Uterus (tissue), 4 donors: ENCODE data around the gene NKG7. TPM values are rescaled to one million over a fixed set of nuclear protein-coding genes. Genes with fewer than 3 reads are reported as not detected.

ENCODE experiments used
- DNase-seq, 2 donors: peaks; one replicate each; pipeline ENCODE4 v3.0.0-alpha.2; 2019 to 2020
- H3K27ac ChIP-seq, 2 donors: fragments of 200-600 bp; sonication (generic); 1 replicate in 1 of 2; 2 replicates in 1 of 2; pipeline ENCODE4 v1.5.1; 2016 to 2018
- H3K27me3 ChIP-seq, 2 donors: fragments of 200-600 bp; sonication (generic); one replicate each; pipeline ENCODE4 v1.5.1; 2018 to 2019; ENCODE audit warnings: control low read depth in 1 of 2
- H3K36me3 ChIP-seq, 2 donors: fragments of 200-600 bp; sonication (generic); one replicate each; pipeline ENCODE4 v1.5.1; 2019; ENCODE audit warnings: control low read depth in 1 of 2
- H3K4me1 ChIP-seq, 2 donors: fragments of 200-600 bp; sonication (generic); one replicate each; pipeline ENCODE4 v1.5.1; 2018 to 2019; ENCODE audit warnings: control low read depth in 1 of 2
- H3K4me3 ChIP-seq, 2 donors: fragments of 200-600 bp; sonication (generic); 1 replicate in 1 of 2; 2 replicates in 1 of 2; pipeline ENCODE4 v1.5.1; 2018 to 2019; ENCODE audit warnings: mild to moderate bottlenecking in 1 of 2
- H3K9me3 ChIP-seq, 2 donors: fragments of 200-600 bp; sonication (generic); one replicate each; pipeline ENCODE4 v1.5.1; 2019; ENCODE audit warnings: control low read depth in 1 of 2
- POLR2A ChIP-seq, 2 donors: fragments of 450-650 bp; IDR thresholded peaks; one replicate each; pipeline ENCODE4 v1.6.1; 2016; ENCODE audit warnings: antibody characterized with exemption in 2 of 2, mild to moderate bottlenecking in 1 of 2, moderate library complexity in 1 of 2
- intact Hi-C: fragments of 100-400 bp; cut with DNase I; formaldehyde crosslinking; loops from one replicate; pipeline ENCODE4 v1.15.1; 2023; ENCODE audit warnings: low total_unique reads
- total RNA-seq, 4 donors: library from RNA; depleted of rRNA in 3 of 4; stranded (reverse); fragments of >200 nt in 3 of 4; gene quantifications; one replicate each; pipeline versions ENCODE4 v1.1.0 to v1.2.4, GENCODE V29; 2014 to 2023
- TF ChIP-seq, protein P1 (sequence below), 4 experiments: fragments of 200-600 bp in 2 of 4; fragments of 450-650 bp in 2 of 4; sonication (generic) in 2 of 4; IDR thresholded peaks; one replicate each; pipeline ENCODE4 v1.5.1; 2016 to 2019; ENCODE audit warnings: antibody characterized with exemption in 4 of 4, mild to moderate bottlenecking in 2 of 4, moderate library complexity in 1 of 4
- donor health status: DM: yes; HTN: yes; CAD: no.

The NKG7 gene
- total RNA-seq, 4 donors from 2014 or later = 1.0 to 3.6 (median 2.9) TPM; not detected in 1

GRCh38 chr19:51375504-51376221 is 3.2 kb upstream of the NKG7 start:
- Histone ChIP-seq H3K27me3 (no peaks in the 10 kb centered on the region), H3K4me1 (no peaks in the 10 kb centered on the region), H3K9me3 (no peaks in the 10 kb centered on the region), H3K36me3 (no peaks in the 10 kb centered on the region), H3K4me3 (no peak overlapping the region), H3K27ac (no peak overlapping the region)
- DNase-seq = no peak
- intact Hi-C loops = no loop called here
- no peak for TF ChIP-seq POLR2A (IDR thresholded peaks at IDR 0.05)
- TF ChIP-seq, protein P1, sequence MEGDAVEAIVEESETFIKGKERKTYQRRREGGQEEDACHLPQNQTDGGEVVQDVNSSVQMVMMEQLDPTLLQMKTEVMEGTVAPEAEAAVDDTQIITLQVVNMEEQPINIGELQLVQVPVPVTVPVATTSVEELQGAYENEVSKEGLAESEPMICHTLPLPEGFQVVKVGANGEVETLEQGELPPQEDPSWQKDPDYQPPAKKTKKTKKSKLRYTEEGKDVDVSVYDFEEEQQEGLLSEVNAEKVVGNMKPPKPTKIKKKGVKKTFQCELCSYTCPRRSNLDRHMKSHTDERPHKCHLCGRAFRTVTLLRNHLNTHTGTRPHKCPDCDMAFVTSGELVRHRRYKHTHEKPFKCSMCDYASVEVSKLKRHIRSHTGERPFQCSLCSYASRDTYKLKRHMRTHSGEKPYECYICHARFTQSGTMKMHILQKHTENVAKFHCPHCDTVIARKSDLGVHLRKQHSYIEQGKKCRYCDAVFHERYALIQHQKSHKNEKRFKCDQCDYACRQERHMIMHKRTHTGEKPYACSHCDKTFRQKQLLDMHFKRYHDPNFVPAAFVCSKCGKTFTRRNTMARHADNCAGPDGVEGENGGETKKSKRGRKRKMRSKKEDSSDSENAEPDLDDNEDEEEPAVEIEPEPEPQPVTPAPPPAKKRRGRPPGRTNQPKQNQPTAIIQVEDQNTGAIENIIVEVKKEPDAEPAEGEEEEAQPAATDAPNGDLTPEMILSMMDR (IDR thresholded peaks at IDR 0.05) = no peak

DNA sequence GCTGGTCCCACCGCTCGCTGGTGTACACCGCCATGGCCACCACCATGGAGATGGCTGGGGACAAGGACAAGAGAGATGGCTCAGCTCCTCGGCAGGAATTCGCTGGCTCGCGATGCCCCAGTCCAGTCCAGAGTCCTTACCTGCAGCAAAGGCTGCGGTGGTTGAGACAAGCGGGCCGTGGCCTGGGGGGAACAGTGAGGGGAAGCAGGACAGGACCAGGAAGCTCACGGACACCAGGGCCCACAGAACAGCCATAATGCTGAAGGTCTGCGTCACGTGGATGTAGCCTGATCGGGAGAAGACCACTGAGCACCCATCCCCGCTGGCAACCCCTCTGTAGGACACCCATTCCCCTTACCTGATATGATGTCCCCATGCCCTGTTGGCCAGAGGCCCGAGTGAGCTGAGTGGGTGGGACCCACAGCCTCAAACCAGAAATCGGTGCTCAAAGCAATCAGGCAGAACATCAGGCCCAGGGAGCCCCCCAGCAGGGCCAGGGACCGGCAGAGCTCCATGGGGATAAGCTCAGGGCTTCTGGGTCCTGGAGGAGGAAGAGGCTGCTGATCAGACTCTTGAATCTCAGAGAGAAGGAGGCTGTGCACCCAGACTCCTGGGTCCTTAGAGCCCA is 319 bp downstream of the NKG7 start:
- DNase-seq = no peak
- Histone ChIP-seq H3K36me3 (no peaks in the 10 kb centered on the region), H3K9me3 (no peaks in the 10 kb centered on the region), H3K27me3 (no peaks in the 10 kb centered on the region), H3K4me3 (no peak overlapping the region), H3K4me1 (no peaks in the 10 kb centered on the region), H3K27ac (no peak overlapping the region)
- TF ChIP-seq POLR2A (IDR thresholded peaks at IDR 0.05) = no peak
- TF ChIP-seq, protein P1 (IDR thresholded peaks at IDR 0.05) = no peak
- intact Hi-C loops = no loop called here

DNA sequence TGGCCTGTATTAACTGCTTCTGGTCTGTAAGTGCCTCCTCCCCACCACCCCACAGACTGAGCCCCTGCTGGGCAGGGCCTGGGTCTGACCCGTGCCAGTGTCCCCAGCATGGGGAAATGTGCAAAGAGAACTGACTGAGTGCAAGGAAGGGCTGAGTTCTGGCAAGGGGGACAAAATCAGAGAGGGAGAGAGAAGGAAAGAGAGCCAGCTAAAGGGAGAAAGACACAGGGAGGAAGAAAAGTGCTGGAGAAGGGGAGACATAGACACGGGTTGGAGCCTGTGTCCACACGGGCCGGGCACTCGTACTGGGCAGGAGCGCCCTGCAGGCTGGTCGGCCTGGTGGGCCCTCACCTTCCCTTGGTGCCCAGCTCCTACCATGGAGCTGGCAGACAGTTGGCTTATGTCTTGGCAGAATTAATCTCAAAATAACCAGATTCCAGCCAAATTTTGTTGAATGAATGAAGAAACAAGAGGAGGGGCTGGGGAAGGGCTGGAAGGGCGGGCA is 1.2 kb downstream of the NKG7 start:
- no peaks in the 10 kb centered on the region for H3K9me3 ChIP-seq

GRCh38 chr19:51370230-51370629 is 2.2 kb downstream of the NKG7 start:
- no peak overlapping the region for H3K27ac ChIP-seq
- DNase-seq = no peak
- no peaks in the 10 kb centered on the region for H3K36me3 ChIP-seq
- TF ChIP-seq, protein P1 (IDR thresholded peaks at IDR 0.05) = no peak
- TF ChIP-seq POLR2A (IDR thresholded peaks at IDR 0.05) = no peak
- H3K27me3 ChIP-seq = no peaks in the 10 kb centered on the region
- no peaks in the 10 kb centered on the region for H3K4me1 ChIP-seq
- H3K4me3 ChIP-seq = no peak overlapping the region
- intact Hi-C loops = no loop called here
- no peaks in the 10 kb centered on the region for H3K9me3 ChIP-seq

More for the DNA sequence above, 1.2 kb downstream of the NKG7 start:
- no peaks in the 10 kb centered on the region for H3K27me3 ChIP-seq
- H3K4me1 ChIP-seq = no peaks in the 10 kb centered on the region
- no peak overlapping the region for H3K27ac ChIP-seq
- DNase-seq = no peak
- intact Hi-C loops = no loop called here
- H3K4me3 ChIP-seq = no peak overlapping the region
- H3K36me3 ChIP-seq = no peaks in the 10 kb centered on the region
- TF ChIP-seq POLR2A (IDR thresholded peaks at IDR 0.05) = no peak
- TF ChIP-seq, protein P1 (IDR thresholded peaks at IDR 0.05) = no peak
